ENCODE results near the gene LY6G6C. TPM values are rescaled to one million over a fixed set of nuclear protein-coding genes. Genes with fewer than 3 reads are reported as not detected.

Gene LY6G6C
- total RNA-seq, 4 donors from 2014 or later: not detected

DNA sequence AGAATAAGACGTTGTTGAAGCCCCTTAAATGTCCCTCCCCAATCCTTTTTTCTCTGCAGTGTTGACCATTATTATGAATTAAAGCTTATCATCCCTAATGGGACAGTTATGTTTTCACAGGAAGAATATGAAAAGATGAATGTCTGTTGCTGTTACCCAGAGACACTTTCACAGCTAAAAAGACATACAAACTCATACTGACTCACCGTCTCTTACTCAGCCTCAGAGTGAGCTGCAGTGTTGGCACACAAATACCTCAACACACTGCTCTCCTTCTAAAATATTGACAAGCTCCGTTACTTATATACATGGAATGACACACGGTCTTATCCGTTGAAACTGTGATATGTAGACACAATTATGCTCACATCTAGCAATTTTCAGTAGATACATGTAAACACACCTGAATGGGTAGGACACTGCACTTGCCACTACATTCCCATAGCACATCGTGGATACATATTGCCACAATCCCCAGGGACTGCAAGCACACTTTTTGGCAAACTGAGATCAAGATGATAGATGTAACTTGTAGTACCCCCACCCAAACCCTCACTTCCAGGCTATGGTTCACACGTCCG lies 31.3 kb upstream of the LY6G6C start:
- Histone ChIP-seq H3K4me3 (no peak overlapping the region), H3K9me3 (no peaks in the 10 kb centered on the region), H3K36me3 (no peaks in the 10 kb centered on the region), H3K27me3 (no peaks in the 10 kb centered on the region), H3K27ac (no peak overlapping the region), H3K4me1 (no peaks in the 10 kb centered on the region)
- TF ChIP-seq POLR2A (IDR thresholded peaks at IDR 0.05) (no peak), POLR2AphosphoS5 (IDR thresholded peaks at IDR 0.05) (no peak)
- TF ChIP-seq, protein P1, sequence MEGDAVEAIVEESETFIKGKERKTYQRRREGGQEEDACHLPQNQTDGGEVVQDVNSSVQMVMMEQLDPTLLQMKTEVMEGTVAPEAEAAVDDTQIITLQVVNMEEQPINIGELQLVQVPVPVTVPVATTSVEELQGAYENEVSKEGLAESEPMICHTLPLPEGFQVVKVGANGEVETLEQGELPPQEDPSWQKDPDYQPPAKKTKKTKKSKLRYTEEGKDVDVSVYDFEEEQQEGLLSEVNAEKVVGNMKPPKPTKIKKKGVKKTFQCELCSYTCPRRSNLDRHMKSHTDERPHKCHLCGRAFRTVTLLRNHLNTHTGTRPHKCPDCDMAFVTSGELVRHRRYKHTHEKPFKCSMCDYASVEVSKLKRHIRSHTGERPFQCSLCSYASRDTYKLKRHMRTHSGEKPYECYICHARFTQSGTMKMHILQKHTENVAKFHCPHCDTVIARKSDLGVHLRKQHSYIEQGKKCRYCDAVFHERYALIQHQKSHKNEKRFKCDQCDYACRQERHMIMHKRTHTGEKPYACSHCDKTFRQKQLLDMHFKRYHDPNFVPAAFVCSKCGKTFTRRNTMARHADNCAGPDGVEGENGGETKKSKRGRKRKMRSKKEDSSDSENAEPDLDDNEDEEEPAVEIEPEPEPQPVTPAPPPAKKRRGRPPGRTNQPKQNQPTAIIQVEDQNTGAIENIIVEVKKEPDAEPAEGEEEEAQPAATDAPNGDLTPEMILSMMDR (IDR thresholded peaks at IDR 0.05): no peak
- WGBS, 2 donors (ENCODE audit: low coverage in 1 of 2): 32 to 56% methylated on average over 6 of the region's 8 CpGs
- no peak for ATAC-seq

DNA sequence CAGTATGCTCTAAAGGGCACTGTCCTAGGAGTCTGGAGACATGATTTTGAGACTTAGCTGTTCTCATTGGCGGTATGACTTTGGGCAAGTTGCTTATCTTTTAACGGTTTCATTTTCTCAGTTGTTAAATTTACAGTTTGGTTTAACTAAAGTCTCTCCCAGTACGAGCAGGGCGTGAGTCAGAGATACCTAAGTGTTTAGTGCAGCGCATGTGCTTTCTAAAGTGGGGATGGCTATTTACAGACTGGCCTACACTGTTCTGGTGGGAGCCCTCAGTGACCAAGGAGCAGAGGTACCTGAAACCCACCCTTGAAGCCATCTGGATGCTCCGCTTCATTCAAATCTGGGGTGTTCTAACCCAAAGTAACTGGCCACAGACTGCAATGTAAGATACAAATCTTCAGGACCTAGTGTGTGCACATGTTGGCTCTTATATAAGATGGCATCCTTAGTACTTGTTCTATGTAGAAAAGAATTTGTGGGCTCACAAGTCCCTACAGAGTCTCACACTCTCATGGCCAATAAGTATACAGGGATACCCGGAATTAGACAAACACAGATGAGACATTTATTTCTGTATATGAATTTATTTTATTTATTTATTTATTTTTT lies 29.0 kb upstream of the LY6G6C start:
- Histone ChIP-seq H3K27me3 (no peaks in the 10 kb centered on the region), H3K36me3 (no peaks in the 10 kb centered on the region), H3K9me3 (no peaks in the 10 kb centered on the region), H3K4me1 (peaks cover 0 to 11% (median 0%) of the 10 kb centered on the region in 3 donors), H3K4me3 (no peak overlapping the region), H3K27ac (no peak overlapping the region)
- 84 to 98% methylated on average over 6 to 7 of the region's 7 CpGs for WGBS, 2 donors (ENCODE audit: low coverage in 1 of 2)
- ATAC-seq: no peak
- TF ChIP-seq, protein P1 (IDR thresholded peaks at IDR 0.05): no peak
- TF ChIP-seq EP300 (IDR thresholded peaks at IDR 0.05) (no peak), POLR2A (IDR thresholded peaks at IDR 0.05) (no peak), POLR2AphosphoS5 (IDR thresholded peaks at IDR 0.05) (no peak)

DNA sequence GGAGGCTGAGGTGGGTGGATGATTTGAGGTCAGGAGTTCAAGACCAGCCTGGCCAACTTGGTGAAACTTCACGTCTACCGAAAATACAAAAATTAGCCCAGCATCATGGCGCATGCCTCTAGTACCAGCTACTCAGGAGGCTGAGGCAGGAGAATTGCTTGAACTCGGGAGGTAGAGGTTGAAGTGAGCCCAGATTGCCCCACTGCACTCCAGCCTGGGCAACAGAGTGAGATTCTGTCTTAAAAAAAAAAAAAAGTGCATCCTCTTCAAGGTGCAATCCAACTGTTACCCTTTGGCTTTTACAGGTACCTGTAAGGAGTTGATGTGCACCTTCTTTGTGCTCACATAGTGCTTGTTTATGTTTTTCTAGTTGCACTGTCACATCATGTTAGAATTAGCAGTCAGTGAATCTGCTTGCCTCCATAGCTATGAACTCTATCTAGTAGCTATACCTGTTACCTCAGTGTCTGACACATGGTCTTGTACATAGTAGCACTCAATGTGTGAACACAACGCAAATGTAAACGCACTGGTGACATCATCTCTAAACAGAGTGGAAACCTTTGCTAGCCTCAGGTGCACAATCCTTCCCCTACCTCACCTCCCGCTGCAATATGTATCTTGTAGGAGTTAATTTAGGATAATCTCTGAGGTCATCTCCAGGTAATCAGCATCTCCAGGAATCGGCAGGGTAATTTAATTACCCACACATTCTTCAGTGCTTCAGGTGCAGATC lies 27.9 kb upstream of the LY6G6C start:
- ATAC-seq: no peak
- 80 to 90% methylated on average over 2 to 5 of the region's 8 CpGs for WGBS, 2 donors (ENCODE audit: low coverage in 1 of 2)
- Histone ChIP-seq H3K27me3 (no peaks in the 10 kb centered on the region), H3K27ac (no peak overlapping the region), H3K36me3 (no peaks in the 10 kb centered on the region), H3K9me3 (no peaks in the 10 kb centered on the region), H3K4me1 (peaks cover 0 to 11% (median 0%) of the 10 kb centered on the region in 3 donors), H3K4me3 (no peak overlapping the region)
- TF ChIP-seq POLR2A (IDR thresholded peaks at IDR 0.05) (no peak), EP300 (IDR thresholded peaks at IDR 0.05) (no peak), POLR2AphosphoS5 (IDR thresholded peaks at IDR 0.05) (no peak)
- TF ChIP-seq, protein P1 (IDR thresholded peaks at IDR 0.05): no peak

DNA sequence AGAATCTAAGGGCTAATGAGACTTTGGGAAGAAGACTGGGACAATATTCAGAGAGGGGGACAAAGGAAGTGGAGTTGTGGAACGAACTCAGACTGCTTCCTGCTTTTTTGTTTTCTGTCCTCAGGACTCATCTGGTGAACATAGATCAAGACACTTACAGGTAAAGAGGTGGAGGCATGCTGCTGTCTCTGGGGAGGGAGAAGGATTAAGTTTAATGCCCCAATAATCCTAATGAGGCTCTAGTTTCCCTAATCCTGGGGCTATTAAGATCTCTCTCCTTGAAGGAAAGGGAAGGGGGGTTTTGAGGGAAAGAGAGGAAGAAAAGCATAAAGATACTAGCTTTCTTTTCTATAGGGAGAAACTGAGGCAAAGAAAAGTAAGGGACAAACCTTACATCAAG lies 22.9 kb upstream of the LY6G6C start:
- no peaks in the 10 kb centered on the region for H3K27me3 ChIP-seq
- no peaks in the 10 kb centered on the region for H3K9me3 ChIP-seq
- H3K27ac ChIP-seq: no peak overlapping the region
- TF ChIP-seq POLR2AphosphoS5 (IDR thresholded peaks at IDR 0.05): no peak
- no peak for TF ChIP-seq POLR2A (IDR thresholded peaks at IDR 0.05)
- no peak for TF ChIP-seq EP300 (IDR thresholded peaks at IDR 0.05)
- TF ChIP-seq, protein P1 (IDR thresholded peaks at IDR 0.05): no peak
- 58 to 67% methylated on average over 1 of the region's 1 CpG for WGBS, 2 donors (ENCODE audit: low coverage in 1 of 2)
- H3K36me3 ChIP-seq: no peaks in the 10 kb centered on the region
- peaks cover under 1 to 20% (median 5%) of the 10 kb centered on the region in 3 donors for H3K4me1 ChIP-seq
- ATAC-seq: no peak
- no peak overlapping the region for H3K4me3 ChIP-seq

All from gastroesophageal sphincter (tissue), 4 donors.